Activated CD4-positive, CD25-positive, alpha-beta regulatory T cell treated with anti-CD3 and anti-CD28 coated beads, Interleukin-2, amount 50 U/mL, for 24 hours (primary cell): ENCODE measurements around the gene MOB3A.
A peak's percentile ranks its signal among the peaks of the same experiment; 100 is the strongest.

Source experiments
- ATAC-seq, 2 donors: fragments of 150-1000 bp; cut with Tn5 transposase; one replicate each; pipeline ENCODE4 v1.10.0; 2021; ENCODE audit warnings: mild to moderate bottlenecking in 1 of 2, moderate library complexity in 1 of 2

Gene MOB3A

DNA sequence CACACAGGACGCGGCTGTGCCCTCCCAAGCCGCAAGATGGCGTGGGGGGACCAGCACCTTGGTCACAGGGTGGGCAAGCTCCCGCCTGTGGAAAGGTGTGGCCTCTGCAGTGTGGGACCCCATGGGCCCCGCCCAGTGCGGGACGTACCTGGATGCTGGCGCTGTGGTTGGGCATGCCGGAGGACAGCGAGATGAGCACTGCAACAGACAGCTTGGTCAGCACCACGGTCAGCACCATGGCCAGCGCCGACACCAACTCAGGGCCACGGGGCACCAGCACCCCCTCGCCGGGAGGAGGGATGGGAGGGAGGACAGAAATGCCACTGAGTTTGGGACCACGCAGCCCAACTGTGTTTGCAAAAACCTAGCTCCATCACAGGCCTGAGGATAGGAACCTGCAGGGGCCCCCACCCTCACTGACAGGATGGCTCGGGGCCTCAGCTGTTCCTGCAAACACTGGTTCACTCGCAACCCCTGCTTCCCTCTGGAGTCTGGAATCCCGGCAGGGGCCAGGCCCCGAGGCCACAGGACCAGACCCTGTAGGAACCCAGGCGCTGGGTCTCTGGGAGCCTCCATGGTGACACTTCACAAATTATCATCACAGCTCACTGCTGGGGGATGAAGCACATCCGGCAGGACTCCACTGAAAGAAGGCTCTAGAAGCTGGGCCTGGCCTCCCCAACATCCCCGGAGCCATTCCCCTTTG lies 27.7 kb upstream of the MOB3A start:
- no peak for ATAC-seq

GRCh38 chr19:2122982-2123381 lies 26.9 kb upstream of the MOB3A start:
- ATAC-seq, result no peak

GRCh38 chr19:2122251-2122650 lies 26.1 kb upstream of the MOB3A start:
- ATAC-seq, result no peak

GRCh38 chr19:2121416-2122051 lies 25.4 kb upstream of the MOB3A start:
- no peak for ATAC-seq

DNA sequence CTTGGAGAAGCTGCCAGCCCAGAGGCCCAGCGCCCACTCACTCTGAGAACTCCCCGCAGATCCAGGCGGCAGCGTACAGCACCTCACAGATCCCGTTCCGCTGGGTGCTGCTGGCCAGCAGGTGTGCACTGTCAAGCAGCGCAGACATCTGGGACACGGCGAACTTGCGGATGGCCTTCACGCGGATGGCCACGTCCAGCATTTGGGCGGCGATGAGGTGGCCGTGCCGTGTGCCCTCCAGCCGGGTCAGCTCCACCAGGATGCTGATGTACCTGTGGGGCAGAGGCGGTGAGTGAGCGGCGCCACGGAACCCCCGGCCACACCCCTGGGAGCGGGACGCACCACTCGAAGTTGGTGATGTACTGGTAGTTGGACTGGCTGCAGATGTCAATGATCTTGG lies 24.7 kb upstream of the MOB3A start:
- ATAC-seq, result no peak

- ATAC-seq, result no peak
Observed at GRCh38 chr19:2119921-2120785, 24.0 kb upstream of the MOB3A start.

DNA sequence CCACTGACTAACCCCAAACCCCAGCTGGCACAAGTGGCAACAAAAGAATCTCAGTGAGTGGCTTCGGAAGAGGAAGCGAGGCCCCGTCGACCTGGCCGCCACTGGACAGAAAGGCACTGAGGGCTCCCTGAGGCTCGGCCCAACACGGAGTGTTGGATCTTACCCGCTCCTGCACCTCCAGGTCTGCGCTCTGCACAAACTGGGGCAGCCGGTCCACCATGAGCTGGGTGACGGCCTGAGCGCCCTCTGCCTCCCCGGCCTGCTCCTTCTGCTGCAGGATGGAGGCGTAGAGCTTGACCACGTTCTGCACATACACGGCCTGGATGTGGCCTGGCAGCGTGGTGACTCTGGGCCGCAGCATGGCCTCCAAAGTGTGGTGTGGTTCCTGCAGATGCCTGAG lies 22.3 kb upstream of the MOB3A start:
- ATAC-seq, result no peak

DNA sequence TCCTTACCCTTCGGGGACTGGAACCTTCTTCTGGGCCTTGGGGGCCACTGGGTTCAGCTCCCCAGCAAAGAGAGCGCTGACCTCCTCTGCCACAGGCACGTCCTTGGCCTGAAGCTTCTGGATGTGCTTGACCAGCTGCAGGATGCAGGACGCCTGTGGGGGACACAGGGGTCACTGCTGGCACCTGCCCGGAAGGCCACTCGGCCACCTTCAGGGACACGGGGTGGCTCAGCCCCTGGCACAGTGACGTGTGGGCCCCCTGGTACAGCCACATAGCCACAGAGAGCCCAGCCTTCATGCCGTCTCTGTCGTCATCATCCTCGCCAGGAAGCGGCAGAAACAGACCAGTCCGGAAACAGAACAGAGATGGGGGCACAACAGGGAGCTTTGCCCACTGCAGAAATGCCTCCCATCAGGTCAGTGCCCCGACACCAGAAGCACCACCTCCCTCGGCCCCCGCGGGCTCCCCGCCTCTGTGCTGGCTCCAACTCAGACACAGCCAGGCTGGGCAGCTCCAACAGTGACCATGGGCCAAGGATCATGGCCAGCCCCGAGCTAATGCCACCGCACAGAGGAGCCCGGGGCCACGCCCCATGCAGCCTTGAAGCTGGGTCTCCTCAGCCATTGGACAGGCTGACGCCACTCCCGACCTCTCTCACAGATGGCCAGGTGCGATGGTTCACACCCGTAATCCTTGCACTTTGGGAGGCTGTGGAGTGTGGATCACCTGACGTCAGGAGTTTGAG lies 21.3 kb upstream of the MOB3A start:
- ATAC-seq, result no peak

DNA sequence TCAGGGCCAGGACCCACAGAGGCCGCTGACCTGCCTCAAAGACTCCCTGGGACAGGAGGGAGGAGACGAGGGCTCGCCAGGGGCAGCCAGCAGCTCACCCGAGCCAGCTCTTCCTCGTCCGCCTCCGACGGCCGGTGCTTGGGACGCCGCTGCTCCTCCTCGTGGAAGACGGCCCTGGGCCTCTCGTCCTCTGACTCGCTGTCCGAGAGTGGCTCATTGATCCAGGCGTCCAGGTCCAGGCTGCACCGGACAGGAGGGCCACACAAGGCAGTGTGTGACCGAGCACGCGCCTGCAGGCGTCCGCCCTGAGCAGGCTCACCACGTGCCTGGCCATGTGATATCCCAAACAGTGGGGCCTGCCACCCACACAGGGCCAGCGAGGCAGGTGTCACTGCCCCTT lies 20.4 kb upstream of the MOB3A start:
- ATAC-seq, result no peak

DNA sequence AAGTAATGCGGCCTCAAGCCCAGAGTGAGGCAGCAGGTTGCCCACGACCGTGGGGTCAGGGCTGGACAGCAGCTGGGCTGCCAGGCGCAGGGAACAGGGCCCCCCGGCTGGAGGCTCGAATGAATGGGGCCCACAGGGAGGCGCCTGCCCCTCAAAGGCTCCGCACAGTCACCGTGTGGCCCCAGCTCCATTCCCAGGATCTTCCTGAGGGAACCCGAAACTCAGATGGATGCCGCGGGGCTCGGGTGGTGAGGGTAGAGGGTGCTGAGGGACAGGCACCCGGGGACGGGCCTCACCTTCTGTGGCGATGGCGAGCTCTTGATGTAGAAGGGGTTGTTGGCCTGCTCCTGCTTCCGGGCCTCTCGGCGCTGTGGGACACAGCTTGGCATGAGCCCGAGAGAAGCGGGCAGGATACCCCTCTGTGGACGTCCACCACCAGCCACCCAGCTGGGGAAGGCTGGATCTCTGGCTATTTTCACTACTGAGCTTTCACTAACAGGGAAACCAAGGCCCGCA lies 19.8 kb upstream of the MOB3A start:
- no peak for ATAC-seq

- no peak for ATAC-seq
Observed at GRCh38 chr19:2115324-2115723, 19.2 kb upstream of the MOB3A start.

- ATAC-seq, result no peak
Observed at GRCh38 chr19:2114821-2115220, 18.7 kb upstream of the MOB3A start.

DNA sequence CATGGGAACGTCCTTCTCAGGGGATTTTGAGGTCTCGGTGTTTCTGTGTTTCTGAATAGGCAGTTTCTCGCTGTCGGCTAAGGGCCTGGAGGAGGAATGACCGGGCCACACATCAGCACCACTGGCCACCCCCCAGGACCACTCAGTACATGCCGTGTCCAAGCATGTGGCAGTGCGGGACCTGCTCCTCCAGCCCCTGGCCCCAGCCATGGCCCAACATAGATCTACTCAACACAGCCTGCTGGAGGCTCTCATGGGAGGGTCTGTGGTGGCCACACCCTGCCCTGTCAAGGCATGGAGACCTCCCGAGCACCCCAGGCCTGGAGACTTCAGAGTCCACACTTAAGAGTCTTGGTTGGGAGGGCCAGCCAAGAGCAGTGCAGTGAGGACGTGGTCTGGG lies 18.1 kb upstream of the MOB3A start:
- ATAC-seq, result no peak

- ATAC-seq, result no peak
Observed at GRCh38 chr19:2113439-2114211, 17.5 kb upstream of the MOB3A start.

GRCh38 chr19:2112516-2113320 lies 16.6 kb upstream of the MOB3A start:
- ATAC-seq, result peak in 1 of 2 donors; percentile 41

DNA sequence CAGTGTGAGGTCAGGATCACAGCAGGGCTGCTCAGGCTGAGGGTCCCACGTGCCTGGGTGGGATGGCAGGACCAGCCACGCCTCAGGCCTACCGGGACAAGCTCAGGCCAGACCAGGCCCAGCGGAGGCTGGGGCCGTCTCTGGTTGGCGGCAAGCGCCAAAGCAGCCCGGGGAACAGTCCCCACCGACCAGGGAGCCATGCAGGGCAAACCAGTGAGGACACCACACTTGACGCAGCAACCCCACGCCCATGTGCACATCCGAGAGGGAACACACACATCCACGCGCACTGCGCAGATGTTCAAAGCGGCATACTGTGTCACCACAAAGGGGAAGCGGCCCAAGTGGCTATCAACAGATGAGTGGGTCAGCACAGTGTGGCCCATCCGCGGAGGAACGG lies 15.8 kb upstream of the MOB3A start:
- ATAC-seq, result no peak

DNA sequence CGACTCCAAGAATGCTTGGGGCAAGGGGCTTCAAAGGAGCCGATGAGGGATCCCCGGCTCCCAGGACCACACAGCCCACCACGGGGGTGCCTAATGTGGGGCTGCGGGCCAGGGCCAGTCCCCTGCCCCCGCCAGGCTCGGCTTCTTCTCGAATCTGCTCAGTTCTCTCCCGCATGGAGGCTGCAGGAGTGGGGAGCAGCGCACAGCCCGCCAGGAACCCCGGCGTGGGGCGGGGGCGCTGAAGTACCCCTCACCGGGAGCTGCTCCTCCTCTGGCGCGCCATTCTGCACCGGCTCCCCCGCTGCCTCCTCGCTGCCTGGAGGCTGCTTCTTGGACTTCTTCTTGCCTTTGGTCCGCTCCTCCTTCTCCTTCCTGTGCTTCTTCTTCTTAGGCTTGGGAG lies 15.3 kb upstream of the MOB3A start:
- ATAC-seq, result no peak

GRCh38 chr19:2110822-2111221 lies 14.7 kb upstream of the MOB3A start:
- ATAC-seq, result no peak

GRCh38 chr19:2109046-2109864 lies 13.1 kb upstream of the MOB3A start:
- no peak for ATAC-seq
